MM.1S (cell line): Measurements from ENCODE around the gene TSSK1B.

Experiments
- DNase-seq: peaks from one replicate; pipeline ENCODE4 v3.0.0-alpha.2; 2015
- H2AFZ ChIP-seq: fragments of 300-600 bp; sonication (generic); 2 replicates; pipeline ENCODE4 v1.6.0; 2016; ENCODE audit warnings: antibody characterized with exemption, low read length
- H3F3A ChIP-seq: fragments of 300-600 bp; sonication (generic); 2 replicates; pipeline ENCODE4 v1.6.1; 2016; ENCODE audit warnings: mild to moderate bottlenecking, antibody characterized with exemption, low read length, moderate library complexity, mixed read lengths; ENCODE audit not compliant: insufficient read depth
- H3K27ac ChIP-seq: fragments of 300-600 bp; sonication (generic); 2 replicates; pipeline ENCODE4 v1.5.1; 2016; ENCODE audit warnings: mild to moderate bottlenecking, low read length
- H3K27me3 ChIP-seq: fragments of 300-600 bp; sonication (generic); replicated peaks from 2 replicates; pipeline ENCODE4 v1.6.0; 2016; ENCODE audit warnings: low read length; ENCODE audit not compliant: insufficient read depth
- H3K36me3 ChIP-seq: fragments of 300-600 bp; sonication (generic); replicated peaks from 2 replicates; pipeline ENCODE4 v1.6.1; 2016; ENCODE audit warnings: mild to moderate bottlenecking, low read length, mixed read lengths; ENCODE audit not compliant: insufficient read depth
- H3K4me1 ChIP-seq: fragments of 300-600 bp; sonication (generic); 2 replicates; pipeline ENCODE4 v1.6.1; 2016; ENCODE audit warnings: low read length, mixed read lengths
- H3K4me2 ChIP-seq: fragments of 300-600 bp; sonication (generic); 2 replicates; pipeline ENCODE4 v1.6.0; 2016; ENCODE audit warnings: low read depth, low read length
- H3K4me3 ChIP-seq: fragments of 300-600 bp; sonication (generic); 2 replicates; pipeline ENCODE4 v1.5.1; 2016; ENCODE audit warnings: low read length, mixed read lengths
- H3K79me2 ChIP-seq: fragments of 300-600 bp; sonication (generic); 2 replicates; pipeline ENCODE4 v1.6.1; 2016; ENCODE audit warnings: mixed run types, low read length, mixed read lengths
- H3K9ac ChIP-seq: fragments of 300-600 bp; sonication (generic); 2 replicates; pipeline ENCODE4 v1.6.1; 2016; ENCODE audit warnings: low read length, mixed read lengths
- H3K9me2 ChIP-seq: fragments of 300-600 bp; sonication (generic); replicated peaks from 2 replicates; pipeline ENCODE4 v1.6.1; 2016; ENCODE audit warnings: mild to moderate bottlenecking, low read length, mixed read lengths; ENCODE audit not compliant: insufficient read depth
- H3K9me3 ChIP-seq: fragments of 300-600 bp; sonication (generic); replicated peaks from 2 replicates; pipeline ENCODE4 v1.6.1; 2016; ENCODE audit warnings: mild to moderate bottlenecking, low read length, mixed read lengths; ENCODE audit not compliant: insufficient read depth
- H4K20me1 ChIP-seq: fragments of 300-600 bp; sonication (generic); 2 replicates; pipeline ENCODE4 v1.6.1; 2016; ENCODE audit warnings: mild to moderate bottlenecking, low read length, moderate library complexity, mixed read lengths; ENCODE audit not compliant: insufficient read depth
- CTCF ChIP-seq: fragments of 300-600 bp; sonication (generic); IDR thresholded peaks from 2 replicates; pipeline ENCODE4 v1.5.1; 2016; ENCODE audit warnings: antibody characterized with exemption, low read length, mixed read lengths
- EZH2 ChIP-seq: fragments of 300-600 bp; sonication (generic); optimal IDR thresholded peaks from 2 replicates; pipeline ENCODE3; 2017; ENCODE audit warnings: low read depth, mild to moderate bottlenecking, antibody characterized with exemption, low read length, mixed read lengths
- EZH2phosphoT487 ChIP-seq: fragments of 300-600 bp; sonication (generic); IDR thresholded peaks from 2 replicates; pipeline ENCODE4 v1.6.1; 2018; ENCODE audit warnings: antibody characterized with exemption, low read length

TSSK1B gene

GRCh38 chr5:113382731-113383130 is 52.1 kb downstream of the TSSK1B start:
- DNase-seq, result no peak

More at GRCh38 chr5:113382731-113383130, 52.1 kb downstream of the TSSK1B start:
- H2AFZ ChIP-seq, result no peak overlapping the region
- H3K27me3 ChIP-seq, result no peaks in the 10 kb centered on the region
- no peaks in the 10 kb centered on the region for H3K9me3 ChIP-seq
- no peaks in the 10 kb centered on the region for H3K9me2 ChIP-seq
- no peaks in the 10 kb centered on the region for H3K36me3 ChIP-seq
- H3K4me3 ChIP-seq, result no peak overlapping the region
- H3K79me2 ChIP-seq, result no peaks in the 10 kb centered on the region
- no peak overlapping the region for H3K9ac ChIP-seq
- peaks cover 9% of the 10 kb centered on the region for H3F3A ChIP-seq
- H4K20me1 ChIP-seq, result no peaks in the 10 kb centered on the region
- H3K4me1 ChIP-seq, result peaks cover 15% of the 10 kb centered on the region
- H3K4me2 ChIP-seq, result no peak overlapping the region
- TF ChIP-seq EZH2 (no peak), CTCF (no peak), EZH2phosphoT487 (no peak)
- no peak overlapping the region for H3K27ac ChIP-seq
